CD4-positive, alpha-beta T cell (primary cell): ENCODE results near the gene SH3RF1. TPM values are rescaled to one million over a fixed set of nuclear protein-coding genes. Genes with fewer than 3 reads are reported as not detected.

Experiments
- ATAC-seq: fragments of 200-7000 bp; cut with Tn5 transposase; one replicate; pipeline ENCODE4 v1.10.0; 2022; ENCODE audit warnings: mild to moderate bottlenecking; ENCODE audit not compliant: poor library complexity
- CTCF ChIA-PET: fragments of 350-600 bp; sonication (Branson Sonifier 250); formaldehyde crosslinking; loops from one replicate; lab custom pipeline; 2021; ENCODE audit warnings: antibody characterized with exemption, inconsistent platforms; lab: Charles Lee
- POLR2A ChIA-PET: fragments of 350-600 bp; sonication (Branson Sonifier 250); formaldehyde crosslinking; loops from one replicate; lab custom pipeline; 2021; ENCODE audit warnings: antibody characterized with exemption, inconsistent platforms; lab: Charles Lee
- DNase-seq, 14 experiments: peaks; one replicate each; pipeline ENCODE4 v3.0.0-alpha.2; 2013 to 2020; ENCODE audit warnings: mixed read lengths in 2 of 14
- H3K27ac ChIP-seq, 2 donors: one replicate each; pipeline versions ENCODE4 v1.5.1 to v1.7.0; 2013; ENCODE audit warnings: low read length in 2 of 2, low read depth in 1 of 2, mild to moderate bottlenecking in 1 of 2
- H3K27me3 ChIP-seq, 2 experiments: 1 replicate in 1 of 2; 2 replicates in 1 of 2; pipeline versions ENCODE4 v1.6.1 to v1.7.0; 2013; ENCODE audit warnings: low read length in 2 of 2, control low read depth in 1 of 2, mild to moderate bottlenecking in 1 of 2, moderate library complexity in 1 of 2; ENCODE audit not compliant: insufficient read depth in 2 of 2, control insufficient read depth in 1 of 2
- H3K36me3 ChIP-seq: one replicate; pipeline ENCODE4 v1.6.1; 2013; ENCODE audit warnings: low read length, control low read depth; ENCODE audit not compliant: insufficient read depth
- H3K4me1 ChIP-seq: one replicate; pipeline ENCODE4 v1.6.1; 2013; ENCODE audit warnings: low read length, control low read depth; ENCODE audit not compliant: insufficient read depth
- H3K4me3 ChIP-seq: one replicate; pipeline ENCODE4 v1.5.1; 2013; ENCODE audit warnings: mild to moderate bottlenecking, low read length, moderate library complexity
- H3K9me3 ChIP-seq, 2 experiments: 1 replicate in 1 of 2; 2 replicates in 1 of 2; pipeline versions ENCODE4 v1.6.1 to v1.7.0; 2013; ENCODE audit warnings: low read length in 2 of 2, mild to moderate bottlenecking in 2 of 2, control low read depth in 1 of 2, moderate library complexity in 1 of 2; ENCODE audit not compliant: control insufficient read depth in 1 of 2, insufficient read depth in 1 of 2
- H3K27ac Mint-ChIP-seq: one replicate; pipeline ENCODE4 v1.8.0; 2020; ENCODE audit warnings: mixed read lengths
- H3K27me3 Mint-ChIP-seq: one replicate; pipeline ENCODE4 v1.8.0; 2021; ENCODE audit warnings: mixed read lengths
- H3K36me3 Mint-ChIP-seq: one replicate; pipeline ENCODE4 v1.8.0; 2021; ENCODE audit warnings: low read depth, mixed read lengths
- H3K4me1 Mint-ChIP-seq: one replicate; pipeline ENCODE4 v1.8.0; 2021; ENCODE audit warnings: low read depth, mixed read lengths
- H3K4me3 Mint-ChIP-seq: one replicate; pipeline ENCODE4 v1.8.0; 2020; ENCODE audit warnings: mild to moderate bottlenecking, mixed read lengths
- H3K9me3 Mint-ChIP-seq: one replicate; pipeline ENCODE4 v1.8.0; 2020; ENCODE audit warnings: mixed read lengths
- intact Hi-C, 2 experiments: fragments of 100-400 bp; cut with DNase I in 1 of 2; cut with micrococcal nuclease in 1 of 2; formaldehyde crosslinking; loops; one replicate each; pipeline versions ENCODE4 v1.15.1 to v1.9.0; 2023 to 2025; cut with DNase I, micrococcal nuclease
- total RNA-seq, 174 experiments: library from RNA in 2 of 174; stranded (reverse) in 2 of 174; gene quantifications; one replicate each; pipeline ENCODE4 v1.2.3 and lab custom pipeline; 2021 to 2026
- TF ChIP-seq, protein P1 (sequence below): fragments of 200-600 bp; IDR thresholded peaks from one replicate; pipeline ENCODE4 v1.8.0; 2022; ENCODE audit warnings: antibody characterized with exemption, mild to moderate bottlenecking

SH3RF1 gene
- total RNA-seq, 2 experiments from 2014 or later: 0.25 TPM; not detected in 1

DNA sequence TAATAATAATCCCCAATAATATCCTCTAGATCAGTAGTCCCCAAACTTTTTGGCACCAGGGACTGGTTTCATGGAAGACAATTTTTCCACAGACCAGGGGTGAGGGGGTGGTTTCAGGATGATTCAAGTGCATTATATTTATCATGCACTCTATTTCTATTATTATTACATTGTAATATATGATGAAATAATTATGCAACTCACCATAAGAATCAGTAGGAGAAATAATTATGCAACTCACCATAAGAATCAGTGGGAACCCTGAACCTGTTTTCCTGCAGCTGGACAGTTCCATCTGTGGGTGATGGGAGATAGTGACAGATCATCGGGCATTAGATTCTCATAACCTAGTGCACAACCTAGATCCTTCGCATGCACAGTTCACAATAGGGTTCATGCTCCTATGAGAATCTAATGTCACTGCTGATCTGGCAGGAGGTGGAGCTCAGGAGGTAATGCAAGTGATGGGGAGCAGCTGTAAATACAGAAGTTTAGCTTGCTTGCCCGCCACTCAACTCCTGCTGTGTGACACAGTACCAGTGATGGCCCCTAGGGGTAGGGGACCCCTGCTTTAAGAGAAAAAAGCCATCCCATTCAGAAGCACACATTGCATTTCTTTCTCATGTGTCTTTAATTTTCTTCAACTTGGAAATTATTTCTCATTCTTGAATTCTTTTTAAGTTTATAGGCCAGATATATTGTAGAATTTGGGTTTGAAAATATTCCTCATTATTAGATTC lies 16.0 kb upstream of the SH3RF1 start:
- no peaks in the 10 kb centered on the region for H3K4me1 ChIP-seq
- no peak for ATAC-seq
- H3K4me3 Mint-ChIP-seq: no peak overlapping the region
- ChIA-PET CTCF (no interaction called here), POLR2A (no interaction called here)
- H3K9me3 Mint-ChIP-seq: no peaks in the 10 kb centered on the region
- H3K36me3 Mint-ChIP-seq: no peaks in the 10 kb centered on the region
- H3K4me3 ChIP-seq: no peak overlapping the region
- no peaks in the 10 kb centered on the region for H3K9me3 ChIP-seq
- intact Hi-C loops: no loop called here
- H3K36me3 ChIP-seq: no peaks in the 10 kb centered on the region
- H3K27me3 ChIP-seq: no peaks in the 10 kb centered on the region
- H3K27me3 Mint-ChIP-seq: peaks cover 15% of the 10 kb centered on the region
- no peak overlapping the region for H3K27ac Mint-ChIP-seq
- TF ChIP-seq, protein P1, sequence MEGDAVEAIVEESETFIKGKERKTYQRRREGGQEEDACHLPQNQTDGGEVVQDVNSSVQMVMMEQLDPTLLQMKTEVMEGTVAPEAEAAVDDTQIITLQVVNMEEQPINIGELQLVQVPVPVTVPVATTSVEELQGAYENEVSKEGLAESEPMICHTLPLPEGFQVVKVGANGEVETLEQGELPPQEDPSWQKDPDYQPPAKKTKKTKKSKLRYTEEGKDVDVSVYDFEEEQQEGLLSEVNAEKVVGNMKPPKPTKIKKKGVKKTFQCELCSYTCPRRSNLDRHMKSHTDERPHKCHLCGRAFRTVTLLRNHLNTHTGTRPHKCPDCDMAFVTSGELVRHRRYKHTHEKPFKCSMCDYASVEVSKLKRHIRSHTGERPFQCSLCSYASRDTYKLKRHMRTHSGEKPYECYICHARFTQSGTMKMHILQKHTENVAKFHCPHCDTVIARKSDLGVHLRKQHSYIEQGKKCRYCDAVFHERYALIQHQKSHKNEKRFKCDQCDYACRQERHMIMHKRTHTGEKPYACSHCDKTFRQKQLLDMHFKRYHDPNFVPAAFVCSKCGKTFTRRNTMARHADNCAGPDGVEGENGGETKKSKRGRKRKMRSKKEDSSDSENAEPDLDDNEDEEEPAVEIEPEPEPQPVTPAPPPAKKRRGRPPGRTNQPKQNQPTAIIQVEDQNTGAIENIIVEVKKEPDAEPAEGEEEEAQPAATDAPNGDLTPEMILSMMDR: no peak
- no peaks in the 10 kb centered on the region for H3K4me1 Mint-ChIP-seq
- no peak for DNase-seq
- no peak overlapping the region for H3K27ac ChIP-seq

DNA sequence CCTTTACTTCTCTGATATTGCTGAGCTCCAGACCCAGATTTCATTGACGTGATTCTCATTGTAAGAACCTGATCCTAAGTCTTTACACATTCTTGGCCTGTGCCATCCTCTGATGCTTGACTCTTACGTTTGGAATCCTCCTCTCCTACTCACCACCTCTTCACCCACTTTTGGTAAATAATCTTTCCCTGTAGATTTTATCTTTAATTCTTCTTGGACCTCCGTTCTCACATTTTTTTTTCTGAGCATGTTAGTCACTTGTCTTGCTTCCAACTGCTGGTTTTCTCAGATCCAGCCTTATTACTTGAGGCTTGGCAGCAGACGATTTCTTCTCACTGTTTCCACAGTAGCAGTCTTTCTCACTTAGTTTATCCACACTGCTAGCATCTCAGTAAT lies 12.4 kb upstream of the SH3RF1 start:
- H3K9me3 ChIP-seq: no peaks in the 10 kb centered on the region
- H3K4me3 Mint-ChIP-seq: no peak overlapping the region
- CTCF ChIA-PET: no interaction called here
- peaks cover 4% of the 10 kb centered on the region for H3K27me3 Mint-ChIP-seq
- intact Hi-C loops: no loop called here
- H3K27ac ChIP-seq: no peak overlapping the region
- no peak overlapping the region for H3K27ac Mint-ChIP-seq
- DNase-seq: no peak
- POLR2A ChIA-PET: no interaction called here
- H3K27me3 ChIP-seq: no peaks in the 10 kb centered on the region
- H3K4me1 Mint-ChIP-seq: no peaks in the 10 kb centered on the region
- no peaks in the 10 kb centered on the region for H3K9me3 Mint-ChIP-seq
- no peaks in the 10 kb centered on the region for H3K36me3 Mint-ChIP-seq
- H3K36me3 ChIP-seq: no peaks in the 10 kb centered on the region
- no peak overlapping the region for H3K4me3 ChIP-seq
- H3K4me1 ChIP-seq: no peaks in the 10 kb centered on the region
- TF ChIP-seq, protein P1: no peak
- ATAC-seq: no peak

DNA sequence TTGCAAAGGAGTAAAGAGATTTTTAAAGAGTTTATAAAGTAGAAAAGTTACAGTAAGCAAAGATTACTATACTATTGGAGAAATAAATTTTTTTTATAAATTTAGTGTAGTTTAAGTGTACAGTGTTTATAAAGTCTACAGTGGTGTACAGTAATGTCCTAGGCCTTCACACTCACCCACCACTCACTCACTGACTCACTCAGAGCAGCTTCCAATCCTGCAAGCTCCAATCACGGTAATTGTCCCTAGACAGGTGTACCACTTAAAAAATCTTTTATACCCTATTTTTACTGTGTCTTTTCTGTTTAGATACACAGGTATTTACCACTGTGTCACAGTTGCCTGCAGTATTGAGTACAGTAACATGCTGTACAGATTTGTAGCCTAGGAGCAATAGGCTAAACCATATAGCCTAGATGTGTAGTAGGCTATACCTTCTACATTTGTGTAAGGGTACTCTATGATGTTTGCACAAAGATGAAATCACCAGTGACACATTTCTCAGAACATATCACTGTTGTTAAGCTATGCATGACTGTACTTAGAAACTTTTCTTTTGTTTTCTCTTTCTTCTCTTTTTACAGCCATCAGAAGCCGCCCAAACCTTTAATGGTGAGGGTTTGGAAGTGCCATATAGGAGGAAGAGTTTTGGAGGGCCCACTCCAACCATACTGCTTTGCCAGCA lies 11.8 kb upstream of the SH3RF1 start:
- no peak for DNase-seq
- no peak for ATAC-seq
- ChIA-PET CTCF (no interaction called here), POLR2A (no interaction called here)
- H3K9me3 ChIP-seq: no peaks in the 10 kb centered on the region
- no peak overlapping the region for H3K4me3 Mint-ChIP-seq
- no peaks in the 10 kb centered on the region for H3K9me3 Mint-ChIP-seq
- H3K4me3 ChIP-seq: no peak overlapping the region
- no peaks in the 10 kb centered on the region for H3K36me3 ChIP-seq
- TF ChIP-seq, protein P1: no peak
- no peak overlapping the region for H3K27ac ChIP-seq
- no peak overlapping the region for H3K27ac Mint-ChIP-seq
- intact Hi-C loops: no loop called here
- no peaks in the 10 kb centered on the region for H3K4me1 ChIP-seq
- peaks cover 4% of the 10 kb centered on the region for H3K27me3 Mint-ChIP-seq
- no peaks in the 10 kb centered on the region for H3K27me3 ChIP-seq
- no peaks in the 10 kb centered on the region for H3K4me1 Mint-ChIP-seq
- H3K36me3 Mint-ChIP-seq: no peaks in the 10 kb centered on the region
